Mucosa of descending colon (tissue), 3 donors: ENCODE measurements around the gene PRSS12. TPM values are rescaled to one million over a fixed set of nuclear protein-coding genes. Genes with fewer than 3 reads are reported as not detected.

Experiments used
- ATAC-seq: fragments of 200-7000 bp; cut with Tn5 transposase; one replicate; pipeline ENCODE4 v1.9.1; 2020; ENCODE audit warnings: mild to moderate bottlenecking, moderate library complexity
- DNase-seq, 3 donors: peaks; one replicate each; pipeline ENCODE4 v3.0.0-alpha.2; 2020
- H3K36me3 ChIP-seq: fragments of 200-600 bp; one replicate; pipeline ENCODE4 v1.8.0; 2021; ENCODE audit warnings: low read depth, mild to moderate bottlenecking
- H3K4me1 ChIP-seq: fragments of 200-600 bp; one replicate; pipeline ENCODE4 v1.8.0; 2021; ENCODE audit warnings: low read depth, mild to moderate bottlenecking
- H3K4me3 ChIP-seq: fragments of 200-600 bp; one replicate; pipeline ENCODE4 v1.8.0; 2021; ENCODE audit warnings: mild to moderate bottlenecking
- H3K9me3 ChIP-seq: fragments of 200-600 bp; one replicate; pipeline ENCODE4 v1.8.0; 2021; ENCODE audit warnings: mild to moderate bottlenecking
- CTCF ChIP-seq: fragments of 200-600 bp; IDR thresholded peaks from one replicate; pipeline ENCODE4 v1.8.0; 2022; ENCODE audit warnings: antibody characterized with exemption, mild to moderate bottlenecking
- intact Hi-C, 2 donors: fragments of 100-400 bp; cut with DNase I in 1 of 2; cut with micrococcal nuclease in 1 of 2; formaldehyde crosslinking; loops; one replicate each; pipeline versions ENCODE4 v1.11.0 to v1.11.1; 2022; cut with DNase I, micrococcal nuclease
- total RNA-seq, 3 donors: library from RNA; stranded (reverse); fragmentation: NEBNext Ultra II Directional in 2 of 3; extraction: Animal tissue kit (Norgen Biotek cat#: 25700) in 2 of 3; gene quantifications; one replicate each; pipeline versions ENCODE4 v1.2.1 to v1.2.4, GENCODE V29; 2021 to 2023
- donor health status: DM: no; HTN: no; CAD: no; lungs with moderate emphysema.
- donor health status: DM: no; HTN: no; CAD: no.
- donor health status: DM: no; HTN: yes; CAD: no.

Gene PRSS12
- total RNA-seq, 3 donors from 2014 or later, result 12.9 to 41.7 (median 31.1) TPM

GRCh38 chr4:118363166-118363565 lies 10.4 kb upstream of the PRSS12 start:
- no peak for TF ChIP-seq CTCF

DNA sequence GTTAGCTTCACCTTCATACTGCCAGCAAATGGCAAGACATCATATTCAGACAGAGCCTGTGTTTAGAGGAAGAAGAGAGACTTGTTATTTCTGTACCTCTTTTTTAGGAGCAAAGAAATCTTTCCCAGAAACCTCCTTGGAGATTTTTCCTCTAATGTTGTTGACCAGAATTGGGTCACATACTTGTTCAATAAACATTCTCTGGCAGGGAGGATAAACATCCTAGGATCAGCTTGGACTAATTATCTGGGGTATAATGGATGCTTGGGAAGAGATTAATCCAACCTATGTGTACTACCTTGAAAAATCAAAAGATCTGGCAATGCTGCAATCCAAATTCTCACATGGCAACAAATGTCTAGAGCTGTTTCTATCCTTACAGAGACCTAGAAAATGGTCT lies 8.4 kb upstream of the PRSS12 start:
- no peak for TF ChIP-seq CTCF
- Histone ChIP-seq H3K9me3 (no peaks in the 10 kb centered on the region), H3K36me3 (no peaks in the 10 kb centered on the region), H3K4me1 (no peaks in the 10 kb centered on the region), H3K4me3 (no peak overlapping the region)
- no peak for DNase-seq
- ATAC-seq, result no peak
- intact Hi-C loops, result no loop called here

More at GRCh38 chr4:118363166-118363565, 10.4 kb upstream of the PRSS12 start:
- Histone ChIP-seq H3K36me3 (no peaks in the 10 kb centered on the region), H3K9me3 (no peaks in the 10 kb centered on the region), H3K4me3 (no peak overlapping the region), H3K4me1 (no peaks in the 10 kb centered on the region)
- DNase-seq (no peak), ATAC-seq (no peak)
- intact Hi-C loops, result no loop called here

- TF ChIP-seq CTCF, result no peak
- Histone ChIP-seq H3K4me3 (no peak overlapping the region), H3K36me3 (no peaks in the 10 kb centered on the region), H3K4me1 (no peaks in the 10 kb centered on the region), H3K9me3 (no peaks in the 10 kb centered on the region)
- no peak for DNase-seq
- intact Hi-C loops, result no loop called here
- ATAC-seq, result no peak
Observed at GRCh38 chr4:118360106-118360505, 7.3 kb upstream of the PRSS12 start.

- intact Hi-C loops, result no loop called here
- TF ChIP-seq CTCF, result no peak
- ATAC-seq, result no peak
Observed at GRCh38 chr4:118357601-118358000, 4.8 kb upstream of the PRSS12 start.

GRCh38 chr4:118356731-118357130 lies 3.9 kb upstream of the PRSS12 start:
- Histone ChIP-seq H3K9me3 (no peaks in the 10 kb centered on the region), H3K4me3 (no peak overlapping the region), H3K36me3 (no peaks in the 10 kb centered on the region), H3K4me1 (no peaks in the 10 kb centered on the region)
- no peak for TF ChIP-seq CTCF
- no peak for ATAC-seq
- DNase-seq, result no peak
- intact Hi-C loops, result no loop called here

More at GRCh38 chr4:118357601-118358000, 4.8 kb upstream of the PRSS12 start:
- Histone ChIP-seq H3K9me3 (no peaks in the 10 kb centered on the region), H3K36me3 (no peaks in the 10 kb centered on the region), H3K4me1 (no peaks in the 10 kb centered on the region), H3K4me3 (no peak overlapping the region)
- no peak for DNase-seq

- Histone ChIP-seq H3K9me3 (no peaks in the 10 kb centered on the region), H3K4me1 (no peaks in the 10 kb centered on the region), H3K36me3 (no peaks in the 10 kb centered on the region), H3K4me3 (no peak overlapping the region)
- ATAC-seq (no peak), DNase-seq (no peak)
- no peak for TF ChIP-seq CTCF
- intact Hi-C loops, result no loop called here
Observed at GRCh38 chr4:118356111-118356510, 3.3 kb upstream of the PRSS12 start.
